Gastroesophageal sphincter (tissue), 4 donors: ENCODE results near the gene LPP. TPM values are rescaled to one million over a fixed set of nuclear protein-coding genes. Genes with fewer than 3 reads are reported as not detected.
A peak's percentile ranks its signal among the peaks of the same experiment; 100 is the strongest.

Experiments used
- ATAC-seq: fragments of 150-250 bp; one replicate; pipeline ENCODE4 v1.9.1; 2016; ENCODE audit warnings: mild to moderate bottlenecking, moderate library complexity
- H3K27ac ChIP-seq, 4 donors: fragments of 200-600 bp; sonication (generic) in 3 of 4; 1 replicate in 3 of 4; 2 replicates in 1 of 4; pipeline ENCODE4 v1.5.1; 2016 to 2019
- H3K27me3 ChIP-seq: fragments of 200-600 bp; sonication (generic); one replicate; pipeline ENCODE4 v1.5.1; 2019
- H3K36me3 ChIP-seq, 2 donors: fragments of 200-600 bp; sonication (generic); one replicate each; pipeline ENCODE4 v1.5.1; 2019; ENCODE audit warnings: control low read depth in 1 of 2
- H3K4me1 ChIP-seq, 3 donors: fragments of 200-600 bp; sonication (generic); 1 replicate in 2 of 3; 2 replicates in 1 of 3; pipeline ENCODE4 v1.5.1; 2016 to 2019; ENCODE audit warnings: control low read depth in 2 of 3
- H3K4me3 ChIP-seq, 2 donors: fragments of 200-600 bp; sonication (generic); one replicate each; pipeline ENCODE4 v1.5.1; 2019; ENCODE audit warnings: mild to moderate bottlenecking in 1 of 2, moderate library complexity in 1 of 2
- H3K9me3 ChIP-seq, 3 donors: fragments of 200-600 bp; sonication (generic); one replicate each; pipeline ENCODE4 v1.5.1; 2017 to 2019; ENCODE audit warnings: control low read depth in 2 of 3
- EP300 ChIP-seq: sonication (generic); formaldehyde crosslinking; IDR thresholded peaks from one replicate; pipeline ENCODE4 v1.6.1; 2017; ENCODE audit warnings: antibody characterized with exemption, mild to moderate bottlenecking
- POLR2A ChIP-seq, 2 donors: fragments of 450-650 bp; IDR thresholded peaks; one replicate each; pipeline ENCODE4 v1.6.1; 2017; ENCODE audit warnings: antibody characterized with exemption in 2 of 2, mild to moderate bottlenecking in 2 of 2, moderate library complexity in 1 of 2
- POLR2AphosphoS5 ChIP-seq: sonication (generic); formaldehyde crosslinking; IDR thresholded peaks from one replicate; pipeline ENCODE4 v1.6.1; 2017; ENCODE audit warnings: antibody characterized with exemption
- WGBS, 2 donors: methylation state at CpG; one replicate each; pipeline ENCODE4 v1.1.5; 2018; ENCODE audit warnings: low coverage in 1 of 2; 5-methylcytosine and 5-hydroxymethylcytosine counted together
- total RNA-seq, 4 donors: library from RNA; depleted of rRNA; stranded (reverse); fragments of >200 nt; gene quantifications; one replicate each; pipeline ENCODE4 v1.1.0, GENCODE V29; 2016
- TF ChIP-seq, protein P1 (sequence below), 4 experiments: fragments of 200-600 bp in 2 of 4; fragments of 450-650 bp in 2 of 4; sonication (generic) in 1 of 4; IDR thresholded peaks; one replicate each; pipeline ENCODE4 v1.5.1; 2017 to 2019; ENCODE audit warnings: antibody characterized with exemption in 4 of 4, mild to moderate bottlenecking in 2 of 4, moderate library complexity in 2 of 4

LPP gene
- total RNA-seq, 4 donors from 2014 or later, result 1,243 to 2,297 (median 2,164) TPM

DNA sequence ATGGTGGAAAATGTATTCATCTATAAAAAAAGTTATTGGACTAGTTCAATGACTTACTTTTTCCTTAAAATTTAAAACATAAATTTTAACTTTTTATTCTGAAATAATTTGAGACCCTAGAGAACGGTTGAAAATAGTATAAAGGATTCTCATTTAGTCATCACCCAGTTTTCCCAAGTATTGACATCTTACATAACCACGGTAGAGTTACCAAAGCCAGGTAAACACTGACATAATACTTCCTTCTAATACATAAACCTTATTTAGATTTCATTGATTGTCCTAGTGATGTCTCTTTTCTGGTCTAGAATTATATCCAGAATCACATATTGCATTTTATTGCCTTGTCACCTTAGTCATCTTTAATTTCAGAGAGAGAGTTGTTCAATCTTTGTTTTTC is 319.1 kb downstream of the LPP start:
- ATAC-seq, result no peak
- Histone ChIP-seq H3K4me3 (no peak overlapping the region), H3K4me1 (peaks cover 13 to 80% (median 47%) of the 10 kb centered on the region in 3 donors), H3K9me3 (no peaks in the 10 kb centered on the region), H3K36me3 (no peaks in the 10 kb centered on the region), H3K27ac (peak overlapping the region in 2 of 4 donors; percentile 46 to 47), H3K27me3 (no peaks in the 10 kb centered on the region)
- WGBS, 2 donors, result 95% methylated on average over 2 of the region's 2 CpGs
- TF ChIP-seq EP300 (no peak), POLR2A (IDR thresholded peaks at IDR 0.05) (no peak), POLR2AphosphoS5 (no peak)
- TF ChIP-seq, protein P1, sequence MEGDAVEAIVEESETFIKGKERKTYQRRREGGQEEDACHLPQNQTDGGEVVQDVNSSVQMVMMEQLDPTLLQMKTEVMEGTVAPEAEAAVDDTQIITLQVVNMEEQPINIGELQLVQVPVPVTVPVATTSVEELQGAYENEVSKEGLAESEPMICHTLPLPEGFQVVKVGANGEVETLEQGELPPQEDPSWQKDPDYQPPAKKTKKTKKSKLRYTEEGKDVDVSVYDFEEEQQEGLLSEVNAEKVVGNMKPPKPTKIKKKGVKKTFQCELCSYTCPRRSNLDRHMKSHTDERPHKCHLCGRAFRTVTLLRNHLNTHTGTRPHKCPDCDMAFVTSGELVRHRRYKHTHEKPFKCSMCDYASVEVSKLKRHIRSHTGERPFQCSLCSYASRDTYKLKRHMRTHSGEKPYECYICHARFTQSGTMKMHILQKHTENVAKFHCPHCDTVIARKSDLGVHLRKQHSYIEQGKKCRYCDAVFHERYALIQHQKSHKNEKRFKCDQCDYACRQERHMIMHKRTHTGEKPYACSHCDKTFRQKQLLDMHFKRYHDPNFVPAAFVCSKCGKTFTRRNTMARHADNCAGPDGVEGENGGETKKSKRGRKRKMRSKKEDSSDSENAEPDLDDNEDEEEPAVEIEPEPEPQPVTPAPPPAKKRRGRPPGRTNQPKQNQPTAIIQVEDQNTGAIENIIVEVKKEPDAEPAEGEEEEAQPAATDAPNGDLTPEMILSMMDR (IDR thresholded peaks at IDR 0.05), result no peak

DNA sequence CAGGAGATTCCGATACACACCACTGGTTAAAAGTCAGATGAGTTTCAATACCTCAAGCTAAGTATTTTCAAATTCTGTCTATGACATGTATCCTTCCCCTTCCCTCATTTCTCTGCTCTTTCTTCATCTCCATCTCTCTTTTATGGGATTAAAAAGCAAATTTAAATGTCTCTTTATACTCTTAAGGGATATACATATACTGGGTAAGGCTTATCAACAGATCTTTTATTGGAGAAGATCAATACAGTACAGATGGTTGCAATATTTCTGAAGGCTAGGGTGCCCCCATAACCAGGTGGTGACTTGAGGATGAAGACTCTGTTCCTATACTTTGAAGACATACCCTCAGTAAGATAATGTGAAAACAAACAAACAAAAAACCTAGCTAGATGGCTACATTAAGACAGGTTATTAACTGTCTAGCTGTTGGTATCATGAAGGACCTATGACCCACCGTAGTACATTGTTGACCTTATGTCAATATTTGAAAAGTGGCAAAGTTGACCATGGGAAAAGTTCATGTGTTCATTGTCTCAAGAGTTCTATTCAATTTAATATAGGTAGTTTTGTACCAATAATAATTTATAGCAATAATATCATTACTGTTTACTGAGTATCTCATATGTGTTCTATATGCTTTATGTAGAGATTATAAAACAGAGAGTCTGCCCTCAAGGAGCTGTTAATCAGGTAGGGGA is 319.8 kb downstream of the LPP start:
- no peaks in the 10 kb centered on the region for H3K9me3 ChIP-seq
- H3K36me3 ChIP-seq, result no peaks in the 10 kb centered on the region
- whole genome bisulfite sequencing, 2 donors, result 96 to 100% methylated on average over 2 of the region's 2 CpGs
- H3K4me3 ChIP-seq, result no peak overlapping the region
- H3K27ac ChIP-seq, result no peak overlapping the region
- ATAC-seq, result no peak
- TF ChIP-seq POLR2A (IDR thresholded peaks at IDR 0.05) (no peak), EP300 (no peak), POLR2AphosphoS5 (no peak)
- TF ChIP-seq, protein P1 (IDR thresholded peaks at IDR 0.05), result no peak
- H3K4me1 ChIP-seq, result peaks cover 13 to 80% (median 40%) of the 10 kb centered on the region in 3 donors
- no peaks in the 10 kb centered on the region for H3K27me3 ChIP-seq

DNA sequence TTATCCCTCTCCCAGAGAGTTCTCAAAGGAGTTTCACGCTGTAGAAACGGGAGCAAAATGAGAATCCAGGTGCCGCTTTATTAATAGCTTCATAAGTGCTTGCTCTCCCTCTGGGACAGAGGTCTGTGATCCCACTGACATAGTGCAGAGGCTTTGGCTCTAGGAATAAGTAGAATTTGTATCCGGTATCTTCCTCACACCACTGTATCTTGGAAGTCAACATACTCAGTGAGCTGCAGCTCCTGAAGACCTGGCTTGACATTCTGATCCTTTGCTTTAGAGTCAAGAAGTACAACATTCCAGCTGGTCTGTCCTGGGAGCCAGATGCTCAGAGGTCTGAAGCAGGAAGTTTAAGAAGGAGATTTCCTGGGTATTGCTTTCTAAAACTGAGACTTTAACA is 323.0 kb downstream of the LPP start:
- Histone ChIP-seq H3K4me1 (peaks cover 13 to 82% (median 25%) of the 10 kb centered on the region in 3 donors), H3K27ac (peak overlapping the region in 2 of 4 donors; percentile 5 to 33), H3K36me3 (no peaks in the 10 kb centered on the region), H3K9me3 (no peaks in the 10 kb centered on the region), H3K27me3 (no peaks in the 10 kb centered on the region), H3K4me3 (no peak overlapping the region)
- no peak for ATAC-seq
- no peak for TF ChIP-seq POLR2A (IDR thresholded peaks at IDR 0.05)
- no peak for TF ChIP-seq POLR2AphosphoS5
- TF ChIP-seq, protein P1 (IDR thresholded peaks at IDR 0.05), result no peak
- TF ChIP-seq EP300, result no peak
- WGBS, 2 donors, result 20 to 60% methylated on average over 3 of the region's 4 CpGs

DNA sequence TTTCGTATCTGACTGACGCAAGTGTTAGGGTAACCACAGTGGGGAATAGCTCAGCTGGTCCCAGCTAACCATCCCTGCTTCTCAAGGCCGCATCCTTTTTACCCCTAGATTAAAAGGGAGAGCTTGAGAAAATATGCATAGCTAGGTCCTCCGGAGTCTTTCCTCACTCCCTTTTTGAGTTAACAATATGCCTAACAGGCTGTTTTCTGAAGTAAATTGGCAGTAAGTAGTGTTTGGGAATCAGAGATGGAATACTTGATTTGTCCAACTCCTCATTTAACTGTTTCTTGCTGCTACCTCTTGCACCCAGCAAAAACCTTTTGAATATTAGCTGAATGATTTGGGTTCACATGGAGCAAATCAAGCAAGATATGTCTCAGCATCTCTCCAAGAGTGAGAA is 326.1 kb downstream of the LPP start:
- no peaks in the 10 kb centered on the region for H3K27me3 ChIP-seq
- WGBS, 2 donors, result 44 to 87% methylated on average over 1 to 4 of the region's 4 CpGs
- H3K4me1 ChIP-seq, result peaks cover 13 to 88% (median 20%) of the 10 kb centered on the region in 3 donors
- peak overlapping the region in 2 of 4 donors; percentile 26 to 27 for H3K27ac ChIP-seq
- no peaks in the 10 kb centered on the region for H3K9me3 ChIP-seq
- peaks cover 3 to 9% of the 10 kb centered on the region in 2 donors for H3K36me3 ChIP-seq
- no peak for ATAC-seq
- TF ChIP-seq POLR2AphosphoS5, result no peak
- TF ChIP-seq, protein P1 (IDR thresholded peaks at IDR 0.05), result no peak
- H3K4me3 ChIP-seq, result no peak overlapping the region

DNA sequence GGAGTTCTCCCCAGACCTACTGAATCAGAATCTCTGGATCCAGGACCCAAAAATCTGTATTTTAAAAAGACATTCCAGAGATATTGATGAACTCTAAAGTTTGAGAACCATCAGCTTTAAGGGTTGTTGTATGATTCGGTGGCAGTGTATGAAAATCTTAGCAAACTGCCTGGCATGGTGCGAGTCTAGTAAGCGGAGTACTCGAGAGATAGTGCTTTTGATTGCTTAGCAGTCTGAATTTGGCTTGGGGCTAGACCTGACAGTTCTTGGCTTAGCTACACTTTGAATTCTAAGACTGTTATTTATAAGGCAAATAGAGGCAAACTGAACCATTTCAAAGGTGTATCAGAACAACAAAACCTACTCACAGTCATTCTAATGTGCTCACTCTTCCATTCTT is 329.0 kb downstream of the LPP start:
- TF ChIP-seq POLR2AphosphoS5 (no peak), EP300 (no peak), POLR2A (IDR thresholded peaks at IDR 0.05) (no peak)
- TF ChIP-seq, protein P1 (IDR thresholded peaks at IDR 0.05), result no peak
- H3K27ac ChIP-seq, result peak overlapping the region; percentile 1 to 28 (median 7)

More for the DNA sequence above, 329.0 kb downstream of the LPP start:
- Histone ChIP-seq H3K27me3 (no peaks in the 10 kb centered on the region), H3K36me3 (peaks cover 5 to 21% of the 10 kb centered on the region in 2 donors), H3K4me3 (no peak overlapping the region), H3K9me3 (no peaks in the 10 kb centered on the region), H3K4me1 (peaks cover 3 to 75% (median 7%) of the 10 kb centered on the region in 3 donors)
- ATAC-seq, result no peak
- 40 to 47% methylated on average over 3 to 4 of the region's 4 CpGs for WGBS, 2 donors
